T-cell (primary cell): ENCODE results near the gene KAZN. TPM values are rescaled to one million over a fixed set of nuclear protein-coding genes. Genes with fewer than 3 reads are reported as not detected.

ENCODE experiments used
- ATAC-seq, 4 experiments: fragments of 200-7000 bp in 3 of 4; fragments of 150-1000 bp in 1 of 4; cut with Tn5 transposase; replicated peaks in 1 of 4; 1 replicate in 3 of 4; 2 replicates in 1 of 4; pipeline ENCODE4 v1.10.0; 2021; ENCODE audit warnings: moderate library complexity in 3 of 4, mild to moderate bottlenecking in 2 of 4, moderate number of reproducible peaks in 1 of 4
- CTCF ChIA-PET, 2 donors: fragments of 300-600 bp; sonication (Branson Sonifier 250); formaldehyde crosslinking; loops; one replicate each; lab custom pipeline; 2022; ENCODE audit warnings: antibody characterized with exemption in 2 of 2; lab: Charles Lee
- POLR2A ChIA-PET, 2 donors: fragments of 300-600 bp; sonication (Branson Sonifier 250); formaldehyde crosslinking; loops; one replicate each; lab custom pipeline; 2022; ENCODE audit warnings: antibody characterized with exemption in 2 of 2; lab: Charles Lee
- DNase-seq, 35 experiments: peaks; one replicate each; pipeline versions ENCODE4 v3.0.0 to v3.0.0-alpha.2; 2013 to 2023
- H3K27ac ChIP-seq: one replicate; pipeline ENCODE4 v1.5.1; 2013; ENCODE audit warnings: low read length
- H3K27me3 ChIP-seq, 2 experiments: replicated peaks in 1 of 2; 1 replicate in 1 of 2; 2 replicates in 1 of 2; pipeline versions ENCODE4 v1.6.1 to v1.7.0; 2013; ENCODE audit warnings: low read length in 1 of 2, mixed read lengths in 1 of 2; ENCODE audit not compliant: control insufficient read depth in 2 of 2, insufficient read depth in 2 of 2; ENCODE audit errors: extremely low read depth in 1 of 2
- H3K36me3 ChIP-seq, 2 donors: 1 replicate in 1 of 2; 2 replicates in 1 of 2; pipeline versions ENCODE4 v1.6.1 to v1.7.0; 2013; ENCODE audit warnings: low read length in 1 of 2; ENCODE audit not compliant: control insufficient read depth in 2 of 2, insufficient read depth in 1 of 2; ENCODE audit errors: extremely low read depth in 1 of 2
- H3K4me1 ChIP-seq, 2 experiments: 1 replicate in 1 of 2; 2 replicates in 1 of 2; pipeline versions ENCODE4 v1.6.1 to v1.7.0; 2013; ENCODE audit warnings: low read length in 2 of 2, mixed read lengths in 1 of 2; ENCODE audit not compliant: insufficient read depth in 2 of 2, control insufficient read depth in 1 of 2; ENCODE audit errors: extremely low read depth in 1 of 2
- H3K4me3 ChIP-seq, 2 donors: 1 replicate in 1 of 2; 2 replicates in 1 of 2; pipeline versions ENCODE4 v1.5.1 to v1.7.0; 2013; ENCODE audit warnings: mild to moderate bottlenecking in 2 of 2, low read length in 1 of 2, moderate library complexity in 1 of 2; ENCODE audit not compliant: control insufficient read depth in 1 of 2; ENCODE audit errors: extremely low read depth in 1 of 2
- H3K9me3 ChIP-seq: 2 replicates; pipeline ENCODE4 v1.7.0; 2013
- H3K27ac Mint-ChIP-seq, 2 donors: one replicate each; pipeline ENCODE4 v1.8.0; 2020 to 2021; ENCODE audit warnings: mild to moderate bottlenecking in 2 of 2, mixed read lengths in 2 of 2
- H3K27me3 Mint-ChIP-seq, 2 donors: one replicate each; pipeline ENCODE4 v1.8.0; 2021 to 2022; ENCODE audit warnings: mixed read lengths in 2 of 2
- H3K36me3 Mint-ChIP-seq: one replicate; pipeline ENCODE4 v1.8.0; 2021; ENCODE audit warnings: mixed read lengths
- H3K4me1 Mint-ChIP-seq, 3 donors: one replicate each; pipeline ENCODE4 v1.8.0; 2020 to 2022; ENCODE audit warnings: mixed read lengths in 3 of 3, mild to moderate bottlenecking in 1 of 3
- H3K4me3 Mint-ChIP-seq, 3 donors: one replicate each; pipeline ENCODE4 v1.8.0; 2020 to 2022; ENCODE audit warnings: mild to moderate bottlenecking in 3 of 3, mixed read lengths in 3 of 3, moderate library complexity in 3 of 3
- H3K9me3 Mint-ChIP-seq, 3 donors: one replicate each; pipeline ENCODE4 v1.8.0; 2020 to 2022; ENCODE audit warnings: mixed read lengths in 3 of 3
- WGBS: methylation state at CpG from one replicate; pipeline ENCODE4 v1.1.5; 2013; ENCODE audit warnings: missing lambda C conversion rate; ENCODE audit not compliant: insufficient coverage; 5-methylcytosine and 5-hydroxymethylcytosine counted together
- total RNA-seq, 35 experiments: library from RNA in 6 of 35; stranded (reverse) in 6 of 35; fragments of 120-200 nt in 1 of 35; gene quantifications; one replicate each; pipeline versions ENCODE4 v1.2.1 to v1.2.4 and lab custom pipeline; 2013 to 2026

The KAZN gene
- total RNA-seq, 5 donors from 2014 or later (not counting 1 experiment from before 2014, with no cell fraction given): 0.18 to 0.58 (median 0.30) TPM

GRCh38 chr1:15051882-15052528, 453.5 kb downstream of the KAZN start:
- H3K4me3 Mint-ChIP-seq: no peak overlapping the region
- ChIA-PET POLR2A (no interaction called here), CTCF (no interaction called here)
- no peak overlapping the region for H3K4me3 ChIP-seq
- DNase-seq (no peak), ATAC-seq (no peak)
- H3K4me1 Mint-ChIP-seq: no peaks in the 10 kb centered on the region
- H3K27ac Mint-ChIP-seq: no peak overlapping the region
- H3K27ac ChIP-seq: no peak overlapping the region
- H3K36me3 ChIP-seq: peaks cover 0 to 4% of the 10 kb centered on the region in 2 donors
- no peaks in the 10 kb centered on the region for H3K9me3 ChIP-seq
- H3K4me1 ChIP-seq: no peaks in the 10 kb centered on the region
- 80% methylated on average over 3 of the region's 8 CpGs for WGBS
- H3K27me3 ChIP-seq: peaks cover 0 to 17% of the 10 kb centered on the region in 2 experiments
- H3K27me3 Mint-ChIP-seq: peaks cover 0 to 2% of the 10 kb centered on the region in 2 donors
- no peaks in the 10 kb centered on the region for H3K36me3 Mint-ChIP-seq
- no peaks in the 10 kb centered on the region for H3K9me3 Mint-ChIP-seq

DNA sequence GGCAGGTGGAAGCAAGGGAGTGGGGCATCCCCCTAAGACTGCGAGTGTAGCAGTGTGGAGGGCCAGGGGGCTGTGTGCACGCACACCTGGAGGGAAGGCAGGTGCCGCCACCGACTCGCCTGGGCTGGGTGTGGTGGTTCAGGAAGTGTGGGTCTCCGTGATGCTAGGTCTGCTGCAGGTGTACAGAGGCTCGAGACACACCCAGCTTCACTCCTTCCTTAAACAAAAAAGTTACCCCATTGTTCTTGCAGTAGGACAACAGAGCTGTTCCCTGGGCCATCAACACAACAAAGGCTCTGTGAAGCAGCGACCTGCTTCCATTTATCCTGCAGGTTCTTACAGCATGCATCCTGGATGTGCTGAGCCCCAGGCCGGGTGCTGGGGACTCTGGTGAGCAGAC, 454.7 kb downstream of the KAZN start:
- Histone ChIP-seq H3K4me3 (no peak overlapping the region), H3K9me3 (no peaks in the 10 kb centered on the region), H3K27ac (no peak overlapping the region), H3K4me1 (no peaks in the 10 kb centered on the region), H3K27me3 (peaks cover 0 to 17% of the 10 kb centered on the region in 2 experiments), H3K36me3 (peaks cover 0 to 4% of the 10 kb centered on the region in 2 donors)
- no peak for DNase-seq
- Mint-ChIP-seq H3K27me3 (peaks cover 0 to 4% of the 10 kb centered on the region in 2 donors), H3K4me1 (no peaks in the 10 kb centered on the region), H3K9me3 (no peaks in the 10 kb centered on the region), H3K4me3 (no peak overlapping the region), H3K36me3 (no peaks in the 10 kb centered on the region), H3K27ac (no peak overlapping the region)
- no peak for ATAC-seq
- POLR2A ChIA-PET: no interaction called here
- 73% methylated on average over 3 of the region's 9 CpGs for WGBS
- CTCF ChIA-PET: no interaction called here

GRCh38 chr1:15055736-15056415, 457.4 kb downstream of the KAZN start:
- Histone ChIP-seq H3K4me3 (no peak overlapping the region), H3K36me3 (peaks cover 0 to 4% of the 10 kb centered on the region in 2 donors), H3K4me1 (no peaks in the 10 kb centered on the region), H3K27me3 (peaks cover 0 to 13% of the 10 kb centered on the region in 2 experiments), H3K27ac (no peak overlapping the region), H3K9me3 (no peaks in the 10 kb centered on the region)
- no peak for ATAC-seq
- POLR2A ChIA-PET: no interaction called here
- no peaks in the 10 kb centered on the region for H3K4me1 Mint-ChIP-seq
- WGBS: 92% methylated on average over 28 of the region's 29 CpGs
- H3K36me3 Mint-ChIP-seq: no peaks in the 10 kb centered on the region
- CTCF ChIA-PET: no interaction called here
- no peak for DNase-seq
- peaks cover 0 to 4% of the 10 kb centered on the region in 2 donors for H3K27me3 Mint-ChIP-seq
- H3K9me3 Mint-ChIP-seq: no peaks in the 10 kb centered on the region
- no peak overlapping the region for H3K4me3 Mint-ChIP-seq
- no peak overlapping the region for H3K27ac Mint-ChIP-seq

DNA sequence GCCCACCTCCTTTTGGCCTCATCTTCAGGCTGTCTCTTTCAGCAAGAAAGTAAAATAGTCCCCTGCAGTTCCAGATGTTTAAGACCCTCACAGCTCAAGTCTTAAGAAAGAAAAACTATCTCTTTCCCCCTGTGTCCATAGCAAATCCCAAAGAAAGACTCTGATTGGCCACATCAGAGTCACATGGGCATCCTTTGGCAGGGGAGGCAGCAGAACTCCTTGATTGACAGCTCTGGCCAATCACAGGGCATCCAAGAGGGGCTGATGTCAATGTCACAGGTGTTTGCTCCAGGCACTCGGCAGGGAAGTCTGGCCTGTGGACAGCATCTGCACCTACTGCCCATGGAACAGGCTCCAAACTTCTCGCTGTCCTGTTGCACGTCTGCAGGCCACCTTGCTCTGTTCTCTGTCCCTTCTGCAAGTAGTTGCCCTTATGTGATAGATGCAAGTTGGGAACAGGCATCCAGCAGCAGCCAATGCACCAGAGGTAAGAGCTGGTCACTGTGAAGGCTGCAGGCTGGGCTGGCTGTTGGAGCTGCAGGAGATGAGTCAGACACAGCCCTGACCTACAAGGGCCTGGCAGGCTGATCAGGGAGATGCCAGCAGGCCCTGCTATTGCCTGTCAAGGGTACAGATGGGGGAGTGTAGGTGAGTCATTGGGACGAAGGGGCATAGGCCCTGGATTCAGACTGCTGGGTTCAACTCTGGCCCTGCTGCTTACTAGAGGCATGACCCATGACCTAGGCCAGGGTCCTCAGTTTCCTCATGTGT, 458.2 kb downstream of the KAZN start:
- H3K27me3 Mint-ChIP-seq: peaks cover 0 to 4% of the 10 kb centered on the region in 2 donors
- Histone ChIP-seq H3K4me1 (no peaks in the 10 kb centered on the region), H3K27ac (no peak overlapping the region), H3K36me3 (peaks cover 0 to 4% of the 10 kb centered on the region in 2 donors), H3K4me3 (no peak overlapping the region), H3K27me3 (peaks cover 0 to 13% of the 10 kb centered on the region in 2 experiments), H3K9me3 (no peaks in the 10 kb centered on the region)
- 85% methylated on average over 4 of the region's 4 CpGs for WGBS
- H3K27ac Mint-ChIP-seq: no peak overlapping the region
- POLR2A ChIA-PET: no interaction called here
- CTCF ChIA-PET: no interaction called here
- ATAC-seq (no peak), DNase-seq (no peak)
- no peaks in the 10 kb centered on the region for H3K36me3 Mint-ChIP-seq
- H3K4me3 Mint-ChIP-seq: no peak overlapping the region
- H3K4me1 Mint-ChIP-seq: no peaks in the 10 kb centered on the region
- H3K9me3 Mint-ChIP-seq: no peaks in the 10 kb centered on the region

GRCh38 chr1:15057834-15058233, 459.3 kb downstream of the KAZN start:
- H3K27ac ChIP-seq: no peak overlapping the region
- POLR2A ChIA-PET: no interaction called here

GRCh38 chr1:15058261-15058660, 459.8 kb downstream of the KAZN start:
- POLR2A ChIA-PET: no interaction called here
- CTCF ChIA-PET: no interaction called here
- H3K27ac Mint-ChIP-seq: no peak overlapping the region

More at GRCh38 chr1:15057834-15058233, 459.3 kb downstream of the KAZN start:
- ATAC-seq (no peak), DNase-seq (no peak)
- no peak overlapping the region for H3K4me3 Mint-ChIP-seq
- Histone ChIP-seq H3K4me3 (no peak overlapping the region), H3K9me3 (no peaks in the 10 kb centered on the region), H3K4me1 (no peaks in the 10 kb centered on the region), H3K27me3 (peaks cover 0 to 10% of the 10 kb centered on the region in 2 experiments), H3K36me3 (peaks cover 0 to 4% of the 10 kb centered on the region in 2 donors)
- no peak overlapping the region for H3K27ac Mint-ChIP-seq
- CTCF ChIA-PET: no interaction called here
- H3K9me3 Mint-ChIP-seq: peaks cover 0 to 7% (median 2%) of the 10 kb centered on the region in 3 donors
- 83% methylated on average over 5 of the region's 5 CpGs for WGBS
- H3K4me1 Mint-ChIP-seq: no peaks in the 10 kb centered on the region
- peaks cover 0 to 4% of the 10 kb centered on the region in 2 donors for H3K27me3 Mint-ChIP-seq
- no peaks in the 10 kb centered on the region for H3K36me3 Mint-ChIP-seq

More at GRCh38 chr1:15058261-15058660, 459.8 kb downstream of the KAZN start:
- H3K27me3 ChIP-seq: peaks cover 0 to 8% of the 10 kb centered on the region in 2 experiments
- H3K4me1 ChIP-seq: no peaks in the 10 kb centered on the region
- H3K27ac ChIP-seq: no peak overlapping the region
- H3K4me3 ChIP-seq: no peak overlapping the region
- no peaks in the 10 kb centered on the region for H3K36me3 Mint-ChIP-seq
- H3K36me3 ChIP-seq: peaks cover 0 to 4% of the 10 kb centered on the region in 2 donors
- peaks cover 0 to 7% (median 2%) of the 10 kb centered on the region in 3 donors for H3K9me3 Mint-ChIP-seq
- no peaks in the 10 kb centered on the region for H3K9me3 ChIP-seq
- DNase-seq (no peak), ATAC-seq (no peak)
- WGBS: no CpG with 5 or more reads among the region's 2 CpGs
- H3K4me3 Mint-ChIP-seq: no peak overlapping the region
- H3K4me1 Mint-ChIP-seq: no peaks in the 10 kb centered on the region
- peaks cover 0 to 4% of the 10 kb centered on the region in 2 donors for H3K27me3 Mint-ChIP-seq
